NCI-H345 treated with DMSO at 0.1 percent for 48 hours (cell line): Measurements from ENCODE around the gene RXRA.

Source experiments
- DNase-seq: peaks from one replicate; lab custom pipeline; 2025; ENCODE audit not compliant: unreplicated experiment; lab: John Stamatoyannopoulos, UW

Gene RXRA

DNA sequence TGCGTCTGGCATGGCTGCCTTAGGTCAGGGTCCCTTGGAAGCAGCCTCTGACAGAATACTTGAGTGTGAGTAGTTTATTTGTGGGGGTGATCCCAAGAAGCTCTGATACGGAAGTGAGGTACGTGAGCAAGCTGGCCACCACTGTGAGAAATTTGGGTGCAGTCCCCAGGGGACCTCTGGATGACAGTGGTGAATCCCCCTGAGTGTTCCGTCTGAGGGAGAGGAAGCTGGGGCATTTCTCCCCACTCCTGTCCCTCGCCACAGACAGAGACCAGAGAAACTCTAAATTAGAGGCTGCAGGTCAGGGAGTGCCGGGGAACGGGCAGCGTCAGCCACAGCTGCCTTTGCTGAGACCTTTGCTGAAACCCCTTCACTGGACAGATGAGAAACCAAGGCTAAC, 159.4 kb downstream of the RXRA start:
- DNase-seq, result no peak

DNA sequence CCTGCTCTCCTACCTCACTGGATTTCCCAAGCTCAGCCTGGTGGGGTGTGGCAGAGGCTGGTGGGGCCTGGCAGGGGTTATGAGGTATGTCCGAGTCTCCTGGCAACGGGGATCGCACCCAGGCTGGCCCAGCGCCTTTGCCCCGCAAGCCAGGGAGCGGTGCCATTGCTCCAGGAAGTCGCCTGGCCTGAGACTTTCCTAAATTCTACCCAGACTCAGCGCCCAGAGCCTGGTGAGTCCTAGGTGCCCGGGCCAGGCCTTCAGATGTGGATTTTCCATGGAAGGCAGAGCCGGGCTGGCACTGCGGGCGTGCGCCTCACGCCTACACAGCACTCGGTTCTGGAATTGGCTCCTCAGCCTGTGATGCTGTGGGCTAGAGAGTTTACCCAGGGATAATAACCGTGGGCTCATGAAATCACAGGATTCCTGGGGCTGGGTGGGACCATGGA, 159.9 kb downstream of the RXRA start:
- DNase-seq, result no peak

DNA sequence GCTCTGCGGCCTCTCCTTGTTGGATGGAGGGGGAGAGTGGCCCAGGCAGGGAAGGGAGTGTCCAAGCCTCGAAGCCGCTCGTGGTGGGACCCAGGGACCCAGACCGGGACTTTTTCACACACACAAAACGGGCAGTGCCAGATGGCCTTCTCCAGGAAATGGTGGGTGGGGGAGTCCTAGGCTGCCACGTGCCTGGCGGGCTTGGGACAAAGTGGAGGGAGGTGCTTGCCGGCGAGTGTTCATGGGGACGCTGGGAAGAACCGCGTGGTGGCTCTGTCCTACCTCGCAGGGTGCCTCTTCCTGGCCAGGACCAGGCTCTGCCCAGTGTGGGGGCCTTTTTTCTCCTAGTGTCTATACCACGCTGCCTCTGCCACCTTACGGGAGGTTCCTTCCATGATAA, 160.3 kb downstream of the RXRA start:
- DNase-seq, result no peak
